Prostate gland (tissue), 2 donors: ENCODE results near the gene NR2F2. TPM values are rescaled to one million over a fixed set of nuclear protein-coding genes. Genes with fewer than 3 reads are reported as not detected.
A peak's percentile ranks its signal among the peaks of the same experiment; 100 is the strongest.

Experiments used
- DNase-seq: peaks from one replicate; pipeline ENCODE4 v3.0.0-alpha.2; 2019; ENCODE audit warnings: low spot score
- H3K27ac ChIP-seq, 2 donors: fragments of 200-600 bp; sonication (generic); 2 replicates each; pipeline ENCODE4 v1.5.1; 2017 to 2019
- H3K27me3 ChIP-seq: fragments of 200-600 bp; sonication (generic); replicated peaks from 2 replicates; pipeline ENCODE4 v1.5.1; 2019; ENCODE audit not compliant: insufficient read depth
- H3K36me3 ChIP-seq, 2 donors: fragments of 200-600 bp; sonication (generic); 1 replicate in 1 of 2; 2 replicates in 1 of 2; pipeline versions ENCODE4 v1.5.1 to v1.8.1; 2017 to 2019
- H3K4me1 ChIP-seq: fragments of 200-600 bp; sonication (generic); replicated peaks from 2 replicates; pipeline ENCODE4 v1.5.1; 2019
- H3K4me3 ChIP-seq, 2 donors: fragments of 200-600 bp; sonication (generic); 2 replicates each; pipeline ENCODE4 v1.5.1; 2017 to 2019
- H3K9me3 ChIP-seq: fragments of 200-600 bp; sonication (generic); 2 replicates; pipeline ENCODE4 v1.5.1; 2017
- POLR2A ChIP-seq: fragments of 450-650 bp; IDR thresholded peaks from one replicate; pipeline ENCODE4 v1.6.1; 2016; ENCODE audit warnings: antibody characterized with exemption, mild to moderate bottlenecking
- POLR2AphosphoS5 ChIP-seq: sonication (generic); formaldehyde crosslinking; IDR thresholded peaks from one replicate; pipeline ENCODE4 v1.6.1; 2017; ENCODE audit warnings: antibody characterized with exemption
- WGBS: methylation state at CpG from one replicate; pipeline ENCODE4 v1.1.5; 2018; 5-methylcytosine and 5-hydroxymethylcytosine counted together
- intact Hi-C: fragments of 100-400 bp; cut with DNase I; formaldehyde crosslinking; loops from one replicate; pipeline ENCODE4 v1.14.2; 2022
- total RNA-seq, 2 donors: library from RNA; depleted of rRNA; stranded (reverse); fragments of >200 nt; gene quantifications; one replicate each; pipeline ENCODE4 v1.1.0, GENCODE V29; 2016
- TF ChIP-seq, protein P1 (sequence below), 4 experiments: fragments of 200-600 bp in 2 of 4; fragments of 450-650 bp in 2 of 4; sonication (generic) in 2 of 4; IDR thresholded peaks; 1 replicate in 3 of 4; 2 replicates in 1 of 4; pipeline ENCODE4 v1.5.1; 2016 to 2019; ENCODE audit warnings: antibody characterized with exemption in 4 of 4, mild to moderate bottlenecking in 2 of 4, moderate library complexity in 2 of 4

The NR2F2 gene
- total RNA-seq, 2 donors from 2014 or later = 48.7 to 58.1 TPM

DNA sequence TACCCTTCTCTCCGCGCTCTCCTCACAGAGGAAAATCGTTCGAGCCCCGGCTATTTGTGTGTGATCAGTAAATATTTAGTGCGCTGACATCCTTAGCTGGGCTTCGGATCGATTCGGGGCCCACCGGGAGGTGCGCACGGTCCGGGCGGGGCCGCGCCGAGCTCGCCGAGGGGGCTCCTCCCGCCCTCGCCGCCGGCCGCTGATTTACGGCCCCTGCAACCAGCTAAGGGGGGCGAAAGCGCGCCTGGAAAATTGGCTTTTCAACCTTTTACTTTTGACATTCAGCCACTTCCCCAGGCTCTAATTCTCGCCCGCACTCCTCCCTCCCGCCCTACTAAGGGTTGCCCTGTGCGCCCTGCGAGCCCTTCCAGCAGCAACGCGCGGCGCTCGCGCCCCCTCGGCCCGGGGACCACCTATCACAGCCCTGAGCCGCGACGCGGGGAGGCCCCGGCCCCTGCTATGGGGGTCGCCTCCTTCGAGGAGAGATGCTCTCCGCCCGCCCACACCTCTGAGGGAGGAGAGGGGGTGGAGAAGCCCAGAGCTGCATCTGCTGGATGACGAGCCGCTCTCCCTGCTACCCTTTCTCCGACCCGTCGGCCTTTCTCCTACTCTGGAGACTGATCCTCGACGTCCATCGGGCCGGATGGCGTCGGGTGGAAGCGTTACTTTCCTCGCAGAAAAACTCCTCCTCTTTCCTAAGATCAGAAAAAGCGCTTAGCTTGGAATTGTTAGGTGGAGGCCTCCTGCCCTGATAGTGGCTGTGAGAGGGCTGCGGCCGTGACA, 7.8 kb upstream of the NR2F2 start:
- Histone ChIP-seq H3K9me3 (no peaks in the 10 kb centered on the region), H3K27ac (peak overlapping the region; percentile 83 to 92), H3K27me3 (no peaks in the 10 kb centered on the region), H3K4me1 (no peaks in the 10 kb centered on the region), H3K36me3 (no peaks in the 10 kb centered on the region), H3K4me3 (peak overlapping the region; percentile 28 to 37)
- WGBS = 16% methylated on average over 66 of the region's 66 CpGs
- TF ChIP-seq POLR2AphosphoS5 (no peak), POLR2A (no peak)
- TF ChIP-seq, protein P1, sequence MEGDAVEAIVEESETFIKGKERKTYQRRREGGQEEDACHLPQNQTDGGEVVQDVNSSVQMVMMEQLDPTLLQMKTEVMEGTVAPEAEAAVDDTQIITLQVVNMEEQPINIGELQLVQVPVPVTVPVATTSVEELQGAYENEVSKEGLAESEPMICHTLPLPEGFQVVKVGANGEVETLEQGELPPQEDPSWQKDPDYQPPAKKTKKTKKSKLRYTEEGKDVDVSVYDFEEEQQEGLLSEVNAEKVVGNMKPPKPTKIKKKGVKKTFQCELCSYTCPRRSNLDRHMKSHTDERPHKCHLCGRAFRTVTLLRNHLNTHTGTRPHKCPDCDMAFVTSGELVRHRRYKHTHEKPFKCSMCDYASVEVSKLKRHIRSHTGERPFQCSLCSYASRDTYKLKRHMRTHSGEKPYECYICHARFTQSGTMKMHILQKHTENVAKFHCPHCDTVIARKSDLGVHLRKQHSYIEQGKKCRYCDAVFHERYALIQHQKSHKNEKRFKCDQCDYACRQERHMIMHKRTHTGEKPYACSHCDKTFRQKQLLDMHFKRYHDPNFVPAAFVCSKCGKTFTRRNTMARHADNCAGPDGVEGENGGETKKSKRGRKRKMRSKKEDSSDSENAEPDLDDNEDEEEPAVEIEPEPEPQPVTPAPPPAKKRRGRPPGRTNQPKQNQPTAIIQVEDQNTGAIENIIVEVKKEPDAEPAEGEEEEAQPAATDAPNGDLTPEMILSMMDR (IDR thresholded peaks at IDR 0.05) = no peak
- intact Hi-C loops = loop anchor here (5.0 to 10.0 kb wide), 4 partner anchors 60 to 1158 kb away; no protein-coding TSS in a partner anchor
- no peak for DNase-seq

DNA sequence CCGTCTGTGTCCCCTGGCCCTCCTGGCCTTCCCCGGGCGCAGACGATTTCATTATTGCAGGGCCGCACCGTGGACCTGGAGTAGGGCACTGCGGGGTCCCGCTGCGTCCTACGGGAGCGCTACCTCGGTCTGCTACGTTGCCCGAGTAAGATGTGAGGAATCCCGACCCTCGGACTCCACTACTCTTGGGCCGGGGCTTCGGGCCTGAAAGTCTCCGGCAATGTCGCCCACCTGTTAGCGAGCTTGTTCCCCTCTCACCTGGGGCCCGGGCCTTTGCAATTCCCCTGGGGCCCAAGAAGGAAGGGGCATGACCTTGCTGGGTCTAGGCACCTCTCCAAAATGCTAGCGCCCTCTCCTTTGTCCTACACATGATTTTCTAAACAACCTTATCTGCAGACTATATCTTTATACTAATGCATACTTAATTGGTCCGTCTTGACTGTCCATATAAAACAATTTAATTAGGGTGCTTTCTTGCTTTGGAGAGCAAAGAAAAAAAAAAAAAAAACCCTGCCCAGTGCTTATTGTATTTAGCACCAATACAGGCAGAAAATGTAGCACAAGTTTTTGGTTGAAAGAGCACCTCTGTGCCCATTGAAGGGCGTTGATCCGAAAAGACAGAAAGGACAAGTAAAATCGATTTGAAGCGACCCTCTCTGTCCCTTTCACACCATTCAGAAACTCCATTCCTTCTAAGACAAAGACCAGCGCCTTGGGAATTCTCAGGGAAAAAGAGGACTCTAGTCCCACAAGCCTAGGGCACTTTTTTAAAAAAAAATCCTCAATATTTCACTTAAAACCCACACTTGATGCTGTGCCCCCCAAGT, 7.0 kb upstream of the NR2F2 start:
- WGBS = 70% methylated on average over 29 of the region's 29 CpGs
- H3K4me3 ChIP-seq = peak overlapping the region in 1 of 2 donors; percentile 37
- no peaks in the 10 kb centered on the region for H3K27me3 ChIP-seq
- TF ChIP-seq POLR2A = no peak
- TF ChIP-seq, protein P1 (IDR thresholded peaks at IDR 0.05) = no peak
- peak overlapping the region; percentile 83 to 92 for H3K27ac ChIP-seq
- no peak for DNase-seq
- H3K4me1 ChIP-seq = no peaks in the 10 kb centered on the region
- H3K9me3 ChIP-seq = no peaks in the 10 kb centered on the region
- intact Hi-C loops = loop anchor here (5.0 to 10.0 kb wide), 4 partner anchors 61 to 1159 kb away; no protein-coding TSS in a partner anchor
- H3K36me3 ChIP-seq = no peaks in the 10 kb centered on the region

- Histone ChIP-seq H3K9me3 (no peaks in the 10 kb centered on the region), H3K27ac (peak overlapping the region; percentile 83 to 92), H3K4me3 (peak overlapping the region; percentile 42 to 50), H3K27me3 (no peaks in the 10 kb centered on the region), H3K4me1 (no peaks in the 10 kb centered on the region), H3K36me3 (no peaks in the 10 kb centered on the region)
- WGBS = 46% methylated on average over 12 of the region's 12 CpGs
- no peak for DNase-seq
- intact Hi-C loops = loop anchor here (5.0 to 10.0 kb wide), 4 partner anchors 62 to 1160 kb away; no protein-coding TSS in a partner anchor
- TF ChIP-seq POLR2A (no peak), POLR2AphosphoS5 (no peak)
- TF ChIP-seq, protein P1 (IDR thresholded peaks at IDR 0.05) = no peak
Observed at GRCh38 chr15:96324192-96324895, 6.2 kb upstream of the NR2F2 start.

DNA sequence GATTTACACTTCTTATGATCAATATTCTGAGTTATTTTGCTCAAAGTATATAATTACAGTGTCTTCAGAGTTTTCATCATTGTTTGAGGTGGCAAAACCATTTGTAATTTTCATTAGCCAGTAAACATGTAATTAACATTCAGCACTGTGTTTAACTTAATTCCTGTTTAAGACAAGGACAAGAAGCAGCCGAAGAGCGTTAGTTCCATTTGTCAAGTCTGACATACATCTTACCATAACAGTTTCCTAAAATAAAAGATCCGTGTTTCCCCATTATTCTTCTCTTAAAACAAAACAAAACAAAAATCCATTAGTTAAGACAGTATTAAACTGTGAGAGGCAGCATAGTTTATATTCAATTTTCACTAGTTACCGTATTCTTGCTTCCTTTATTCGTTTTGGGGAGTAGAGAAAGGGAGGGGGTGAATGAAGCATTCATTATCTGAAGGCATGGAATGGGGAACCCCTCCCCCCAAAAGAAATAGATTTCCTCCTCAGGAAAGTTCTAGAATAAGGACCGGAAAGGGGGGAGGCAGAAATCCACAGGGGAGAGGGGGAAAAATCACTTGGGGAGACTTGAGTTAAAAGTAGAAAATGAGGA, 5.5 kb upstream of the NR2F2 start:
- no peaks in the 10 kb centered on the region for H3K27me3 ChIP-seq
- no peak for TF ChIP-seq POLR2AphosphoS5
- no peak for TF ChIP-seq POLR2A
- TF ChIP-seq, protein P1 (IDR thresholded peaks at IDR 0.05) = no peak
- H3K4me1 ChIP-seq = no peaks in the 10 kb centered on the region
- intact Hi-C loops = loop anchor here (5.0 to 10.0 kb wide), 4 partner anchors 63 to 1160 kb away; no protein-coding TSS in a partner anchor
- no peak for DNase-seq
- H3K4me3 ChIP-seq = peak overlapping the region; percentile 42 to 50
- 45% methylated on average over 6 of the region's 6 CpGs for WGBS
- H3K36me3 ChIP-seq = no peaks in the 10 kb centered on the region
- peak overlapping the region; percentile 83 to 92 for H3K27ac ChIP-seq
- no peaks in the 10 kb centered on the region for H3K9me3 ChIP-seq
